ENCODE measurements around the gene IMMP2L. TPM values are rescaled to one million over a fixed set of nuclear protein-coding genes. Genes with fewer than 3 reads are reported as not detected.

The IMMP2L gene
- total RNA-seq, 1 donor from 2014 or later: 16.7 TPM

- no peak for DNase-seq (ENCODE audit: low spot score)
- intact Hi-C loops (cut with DNase I): no loop called here
Measured at GRCh38 chr7:111101856-111102646, 460.2 kb downstream of the IMMP2L start.

GRCh38 chr7:111098926-111099250 lies 463.4 kb downstream of the IMMP2L start:
- no peak for DNase-seq (ENCODE audit: low spot score)
- intact Hi-C loops (cut with DNase I): loop anchor here (10.0 kb wide), 1 partner anchor 636 kb away; no protein-coding TSS in a partner anchor

- DNase-seq (ENCODE audit: low spot score): no peak
Measured at GRCh38 chr7:111098011-111098925, 464.0 kb downstream of the IMMP2L start.

GRCh38 chr7:111096997-111097396 lies 465.3 kb downstream of the IMMP2L start:
- intact Hi-C loops (cut with DNase I): loop anchor here (10.0 kb wide), 1 partner anchor 638 kb away; no protein-coding TSS in a partner anchor
- no peak for DNase-seq (ENCODE audit: low spot score)

More at GRCh38 chr7:111098011-111098925, 464.0 kb downstream of the IMMP2L start:
- intact Hi-C loops (cut with DNase I): loop anchor here (10.0 kb wide), 1 partner anchor 637 kb away; no protein-coding TSS in a partner anchor

GRCh38 chr7:111094419-111094818 lies 467.9 kb downstream of the IMMP2L start:
- intact Hi-C loops (cut with DNase I): loop anchor here (10.0 kb wide), 1 partner anchor 640 kb away; no protein-coding TSS in a partner anchor
- DNase-seq (ENCODE audit: low spot score): no peak

GRCh38 chr7:111093496-111093895 lies 468.8 kb downstream of the IMMP2L start:
- intact Hi-C loops (cut with DNase I): loop anchor here (10.0 kb wide), 1 partner anchor 641 kb away; no protein-coding TSS in a partner anchor

GRCh38 chr7:111092406-111093236 lies 469.7 kb downstream of the IMMP2L start:
- no peak for DNase-seq (ENCODE audit: low spot score)
- intact Hi-C loops (cut with DNase I): loop anchor here (10.0 kb wide), 1 partner anchor 642 kb away; no protein-coding TSS in a partner anchor

More at GRCh38 chr7:111093496-111093895, 468.8 kb downstream of the IMMP2L start:
- no peak for DNase-seq (ENCODE audit: low spot score)

- intact Hi-C loops (cut with DNase I): loop anchor here (10.0 kb wide), 1 partner anchor 643 kb away; no protein-coding TSS in a partner anchor
- no peak for DNase-seq (ENCODE audit: low spot score)
Measured at GRCh38 chr7:111091593-111092358, 470.5 kb downstream of the IMMP2L start.

- intact Hi-C loops (cut with DNase I): loop anchor here (10.0 kb wide), 1 partner anchor 644 kb away; no protein-coding TSS in a partner anchor
- DNase-seq (ENCODE audit: low spot score): peak; percentile 75
Measured at GRCh38 chr7:111090846-111091245, 471.4 kb downstream of the IMMP2L start, which contains the start of gene LRRN3. LRRN3 (plus strand) TSS chr7:111091127; CDS start chr7:111122773, 31,646 bp downstream.

- DNase-seq (ENCODE audit: low spot score): no peak
- intact Hi-C loops (cut with DNase I): loop anchor here (5.0 to 10.0 kb wide), 2 partner anchors 397 to 645 kb away; no protein-coding TSS in a partner anchor
Measured at GRCh38 chr7:111089822-111090426, 472.4 kb downstream of the IMMP2L start.

GRCh38 chr7:111088328-111088727 lies 474.0 kb downstream of the IMMP2L start:
- no peak for DNase-seq (ENCODE audit: low spot score)
- intact Hi-C loops (cut with DNase I): loop anchor here (5.0 kb wide), 1 partner anchor 399 kb away; no protein-coding TSS in a partner anchor

- intact Hi-C loops (cut with DNase I): loop anchor here (5.0 kb wide), 1 partner anchor 401 kb away; no protein-coding TSS in a partner anchor
- DNase-seq (ENCODE audit: low spot score): no peak
Measured at GRCh38 chr7:111086532-111086931, 475.8 kb downstream of the IMMP2L start.

- intact Hi-C loops (cut with DNase I): loop anchor here (5.0 kb wide), 1 partner anchor 402 kb away; no protein-coding TSS in a partner anchor
Measured at GRCh38 chr7:111085356-111085755, 476.9 kb downstream of the IMMP2L start.

GRCh38 chr7:111083413-111083812 lies 478.9 kb downstream of the IMMP2L start:
- intact Hi-C loops (cut with DNase I): no loop called here
- DNase-seq (ENCODE audit: low spot score): no peak

More at GRCh38 chr7:111085356-111085755, 476.9 kb downstream of the IMMP2L start:
- DNase-seq (ENCODE audit: low spot score): no peak

- DNase-seq (ENCODE audit: low spot score): no peak
- intact Hi-C loops (cut with DNase I): no loop called here
Measured at GRCh38 chr7:111082351-111082750, 479.9 kb downstream of the IMMP2L start.

GRCh38 chr7:111081546-111082267 lies 480.6 kb downstream of the IMMP2L start:
- intact Hi-C loops (cut with DNase I): no loop called here
- no peak for DNase-seq (ENCODE audit: low spot score)
